ENCODE measurements around the gene SLC8B1. TPM values are rescaled to one million over a fixed set of nuclear protein-coding genes. Genes with fewer than 3 reads are reported as not detected.

SLC8B1 gene
- total RNA-seq, 1 experiment from 2014 or later = 29.0 TPM

DNA sequence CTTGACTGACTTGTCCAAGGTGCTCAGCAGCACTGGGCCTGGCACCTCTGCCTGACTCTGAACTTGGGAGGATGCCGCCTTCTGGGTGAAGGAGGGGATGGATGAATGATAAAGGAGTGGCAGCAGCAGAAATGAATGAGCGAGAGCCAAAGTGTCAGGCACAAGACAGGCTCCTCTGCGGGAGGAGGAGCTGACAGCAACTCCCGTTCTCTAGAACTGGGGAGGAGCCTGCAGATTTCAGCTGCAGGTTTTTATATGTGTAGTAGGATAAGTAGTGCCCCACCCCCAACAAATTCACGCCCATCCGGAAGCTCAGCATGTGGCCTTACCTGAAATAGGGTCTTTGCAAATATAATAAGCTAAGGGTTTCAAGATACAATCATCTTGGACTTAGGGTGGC is 33.1 kb downstream of the SLC8B1 start:
- CTCF ChIA-PET = no interaction called here
- TF ChIP-seq, protein P1, sequence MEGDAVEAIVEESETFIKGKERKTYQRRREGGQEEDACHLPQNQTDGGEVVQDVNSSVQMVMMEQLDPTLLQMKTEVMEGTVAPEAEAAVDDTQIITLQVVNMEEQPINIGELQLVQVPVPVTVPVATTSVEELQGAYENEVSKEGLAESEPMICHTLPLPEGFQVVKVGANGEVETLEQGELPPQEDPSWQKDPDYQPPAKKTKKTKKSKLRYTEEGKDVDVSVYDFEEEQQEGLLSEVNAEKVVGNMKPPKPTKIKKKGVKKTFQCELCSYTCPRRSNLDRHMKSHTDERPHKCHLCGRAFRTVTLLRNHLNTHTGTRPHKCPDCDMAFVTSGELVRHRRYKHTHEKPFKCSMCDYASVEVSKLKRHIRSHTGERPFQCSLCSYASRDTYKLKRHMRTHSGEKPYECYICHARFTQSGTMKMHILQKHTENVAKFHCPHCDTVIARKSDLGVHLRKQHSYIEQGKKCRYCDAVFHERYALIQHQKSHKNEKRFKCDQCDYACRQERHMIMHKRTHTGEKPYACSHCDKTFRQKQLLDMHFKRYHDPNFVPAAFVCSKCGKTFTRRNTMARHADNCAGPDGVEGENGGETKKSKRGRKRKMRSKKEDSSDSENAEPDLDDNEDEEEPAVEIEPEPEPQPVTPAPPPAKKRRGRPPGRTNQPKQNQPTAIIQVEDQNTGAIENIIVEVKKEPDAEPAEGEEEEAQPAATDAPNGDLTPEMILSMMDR (conservative IDR thresholded peaks at IDR 0.05) = no peak
- no peak for TF ChIP-seq EZH2 (IDR thresholded peaks at IDR 0.05; ENCODE audit: low read depth)
- Histone ChIP-seq H3F3A (ENCODE audit: insufficient read depth, low read depth) (peaks cover 22% of the 10 kb centered on the region), H3K79me2 (ENCODE audit: low read depth) (no peaks in the 10 kb centered on the region), H2AFZ (no peak overlapping the region), H3K36me3 (ENCODE audit: low read depth) (no peaks in the 10 kb centered on the region), H3K27me3 (ENCODE audit: insufficient read depth, low read depth) (no peaks in the 10 kb centered on the region), H3K9me2 (ENCODE audit: insufficient read depth) (no peaks in the 10 kb centered on the region), H3K4me1 (replicated peaks; ENCODE audit: insufficient read depth) (peaks cover 19% of the 10 kb centered on the region), H4K20me1 (ENCODE audit: insufficient read depth) (no peaks in the 10 kb centered on the region), H3K27ac (no peak overlapping the region), H3K4me2 (no peak overlapping the region), H3K4me3 (no peak overlapping the region), H3K9me3 (ENCODE audit: insufficient read depth, low read depth) (no peaks in the 10 kb centered on the region)
- intact Hi-C loops (cut with micrococcal nuclease; ENCODE audit: unreplicated experiment) = no loop called here
- DNase-seq = no peak
- no TSS peak for BruUV-seq (replicated peaks)
- POLR2A ChIA-PET (ENCODE audit: unreplicated experiment) = no interaction called here

DNA sequence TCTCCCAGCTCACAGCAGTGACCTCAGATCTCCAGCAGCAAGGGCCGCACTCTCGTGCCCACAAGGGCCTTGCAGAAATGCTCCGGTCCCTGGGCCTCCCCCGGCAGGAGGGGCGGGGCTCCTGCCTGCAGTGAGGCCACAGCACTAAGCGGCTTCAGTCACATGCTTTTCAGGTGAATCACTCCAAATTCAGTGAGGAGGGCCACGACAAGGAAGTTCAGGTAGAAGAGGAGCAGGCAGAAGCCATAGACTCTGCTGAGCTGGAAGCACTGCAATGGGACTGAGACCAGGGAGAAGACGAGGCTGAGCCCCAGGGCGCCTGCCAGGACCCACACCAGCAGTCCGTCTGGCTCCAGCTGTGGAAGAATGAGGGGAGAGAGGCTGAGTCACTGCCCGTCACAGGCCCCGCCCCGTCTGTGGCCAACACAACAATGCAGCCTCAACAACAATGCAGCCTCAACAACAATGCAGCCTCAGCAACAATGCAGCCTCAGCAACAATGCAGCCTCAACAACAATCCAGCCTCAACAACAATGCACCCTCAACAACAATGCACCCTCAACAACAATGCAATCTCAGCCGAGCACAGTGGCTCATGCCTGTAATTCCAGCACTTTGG is 35.2 kb downstream of the SLC8B1 start:
- H4K20me1 ChIP-seq (ENCODE audit: insufficient read depth) = no peaks in the 10 kb centered on the region
- intact Hi-C loops (cut with micrococcal nuclease; ENCODE audit: unreplicated experiment) = loop anchor here (1.0 to 2.0 kb wide), 3 partner anchors 53 to 103 kb away; partner anchors contain the start of gene TPCN1
- BruUV-seq (replicated peaks) = no TSS peak
- no peaks in the 10 kb centered on the region for H3K9me3 ChIP-seq (ENCODE audit: insufficient read depth, low read depth)
- ChIA-PET CTCF (no interaction called here), POLR2A (ENCODE audit: unreplicated experiment) (interaction anchor here (0.6 to 1.1 kb wide), 3 partner anchors 38 to 77 kb away, joined by 4 to 9 read pairs (median 9); no protein-coding TSS in a partner anchor)
- TF ChIP-seq EZH2 (IDR thresholded peaks at IDR 0.05; ENCODE audit: low read depth) = no peak
- TF ChIP-seq, protein P1 (conservative IDR thresholded peaks at IDR 0.05) = no peak
- peaks cover 22% of the 10 kb centered on the region for H3F3A ChIP-seq (ENCODE audit: insufficient read depth, low read depth)
- H3K4me2 ChIP-seq = peak overlapping the region; percentile 51
- H3K79me2 ChIP-seq (ENCODE audit: low read depth) = no peaks in the 10 kb centered on the region
- H3K4me1 ChIP-seq (replicated peaks; ENCODE audit: insufficient read depth) = peaks cover 19% of the 10 kb centered on the region
- no peak overlapping the region for H3K4me3 ChIP-seq
- no peak overlapping the region for H2AFZ ChIP-seq
- peak; percentile 87 to 96 for DNase-seq
- no peaks in the 10 kb centered on the region for H3K36me3 ChIP-seq (ENCODE audit: low read depth)
- no peaks in the 10 kb centered on the region for H3K9me2 ChIP-seq (ENCODE audit: insufficient read depth)
- H3K27ac ChIP-seq = peak overlapping the region; percentile 62
- no peaks in the 10 kb centered on the region for H3K27me3 ChIP-seq (ENCODE audit: insufficient read depth, low read depth)

DNA sequence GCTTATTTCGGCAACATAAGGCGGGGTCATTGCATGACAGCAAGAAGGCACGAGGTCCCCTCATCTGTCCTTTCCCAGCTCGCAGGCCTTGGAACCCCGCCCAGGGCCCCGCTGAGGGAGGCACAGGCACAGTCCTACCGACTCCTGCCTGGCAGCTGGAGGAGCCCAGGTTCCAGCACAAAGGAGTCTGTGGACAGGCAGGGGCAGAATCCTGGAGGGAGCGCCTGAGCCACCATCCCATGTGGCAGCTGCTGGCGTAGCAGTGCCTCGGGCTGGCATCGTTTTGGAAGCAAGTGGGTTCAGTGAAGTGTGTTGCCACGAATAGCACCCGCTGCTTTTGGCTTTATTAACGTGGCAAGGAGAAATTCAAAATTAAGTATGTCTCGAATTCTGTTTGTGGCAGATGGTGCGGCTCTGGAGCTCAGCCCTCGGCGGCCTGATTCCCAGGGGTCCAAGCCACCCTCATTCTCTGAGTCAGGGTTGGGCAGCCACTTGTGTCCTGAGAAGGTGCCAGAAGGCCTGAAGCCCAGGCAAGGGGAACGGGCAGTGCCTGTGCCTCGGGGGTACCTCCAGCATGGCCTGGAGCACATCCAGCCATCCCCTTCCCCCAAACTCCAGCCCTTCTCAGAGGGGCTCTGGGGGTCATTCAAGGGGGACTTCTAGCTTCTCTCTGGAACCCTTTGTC is 35.9 kb downstream of the SLC8B1 start:
- H3K36me3 ChIP-seq (ENCODE audit: low read depth) = no peaks in the 10 kb centered on the region
- no peak overlapping the region for H2AFZ ChIP-seq
- H3K4me3 ChIP-seq = no peak overlapping the region
- no peaks in the 10 kb centered on the region for H3K9me3 ChIP-seq (ENCODE audit: insufficient read depth, low read depth)
- ChIA-PET CTCF (no interaction called here), POLR2A (ENCODE audit: unreplicated experiment) (interaction anchor here (0.6 to 1.1 kb wide), 3 partner anchors 23 to 76 kb away, joined by 4 to 9 read pairs (median 8); no protein-coding TSS in a partner anchor)
- no peaks in the 10 kb centered on the region for H3K9me2 ChIP-seq (ENCODE audit: insufficient read depth)
- no peaks in the 10 kb centered on the region for H3K27me3 ChIP-seq (ENCODE audit: insufficient read depth, low read depth)
- peaks cover 22% of the 10 kb centered on the region for H3F3A ChIP-seq (ENCODE audit: insufficient read depth, low read depth)
- intact Hi-C loops (cut with micrococcal nuclease; ENCODE audit: unreplicated experiment) = loop anchor here (1.0 to 2.0 kb wide), 3 partner anchors 53 to 102 kb away; partner anchors contain the start of gene TPCN1
- H3K4me2 ChIP-seq = peak overlapping the region; percentile 51
- TF ChIP-seq, protein P1 (conservative IDR thresholded peaks at IDR 0.05) = no peak
- TF ChIP-seq EZH2 (IDR thresholded peaks at IDR 0.05; ENCODE audit: low read depth) = no peak
- DNase-seq = no peak
- no peaks in the 10 kb centered on the region for H3K79me2 ChIP-seq (ENCODE audit: low read depth)
- no peaks in the 10 kb centered on the region for H4K20me1 ChIP-seq (ENCODE audit: insufficient read depth)
- H3K27ac ChIP-seq = peak overlapping the region; percentile 62
- TSS peak; percentile 27 for BruUV-seq (replicated peaks)
- H3K4me1 ChIP-seq (replicated peaks; ENCODE audit: insufficient read depth) = peaks cover 19% of the 10 kb centered on the region
